ENCODE results near the gene SNX9. TPM values are rescaled to one million over a fixed set of nuclear protein-coding genes. Genes with fewer than 3 reads are reported as not detected.

Gene SNX9
- total RNA-seq, 1 experiment from 2014 or later = 31.3 TPM

DNA sequence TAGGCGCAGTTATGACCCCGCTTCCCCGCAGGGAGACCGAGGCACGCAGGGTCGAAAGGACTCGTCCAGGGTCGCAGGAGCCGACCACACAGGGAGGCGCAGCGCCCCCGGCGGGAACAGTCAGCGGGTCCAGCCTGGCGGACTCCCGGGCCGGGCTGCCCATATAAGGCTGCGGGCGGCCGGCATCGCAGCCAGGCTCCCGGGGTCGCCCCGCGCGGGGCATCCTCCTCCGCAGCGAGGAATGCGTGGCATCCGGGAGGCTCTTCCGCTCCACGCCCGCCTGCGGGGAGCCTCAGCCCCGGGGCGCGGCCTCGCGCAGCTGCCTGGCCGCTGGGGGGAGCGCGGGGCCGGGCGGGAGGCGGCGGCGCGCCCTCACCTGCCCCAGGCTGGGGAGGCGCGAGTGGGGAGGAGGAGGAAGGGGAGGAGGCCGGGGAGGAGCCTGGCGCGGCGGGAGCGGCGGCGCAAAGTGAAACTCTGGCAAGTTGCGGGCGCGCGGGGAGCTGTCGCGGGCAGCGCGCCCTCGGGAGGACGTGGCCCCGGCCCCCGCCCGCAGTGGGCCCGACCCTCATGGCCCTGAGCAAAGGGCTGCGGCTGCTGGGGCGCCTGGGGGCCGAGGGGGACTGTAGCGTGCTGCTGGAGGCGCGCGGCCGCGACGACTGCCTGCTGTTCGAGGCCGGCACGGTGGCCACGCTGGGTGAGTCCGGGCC lies 158.5 kb downstream of the SNX9 start, which contains the start of gene SYNJ2:
Gene SYNJ2, plus strand, starts transcription at position 469 of the 707 bp plus-strand sequence. Its CDS starts 99 bp downstream, at position 568.
- Histone ChIP-seq H2BK120ac (ENCODE audit: low read depth, low read length, poor library complexity, severe bottlenecking) (no peak within 1 kb of the TSS), H3K56ac (ENCODE audit: insufficient read length, low read depth, low read length) (peak within 1 kb of the TSS; percentile 12), H2BK20ac (ENCODE audit: low read depth, low read length, poor library complexity, severe bottlenecking) (no peak within 1 kb of the TSS), H4K91ac (ENCODE audit: insufficient read length, low read depth, low read length) (peak within 1 kb of the TSS; percentile 93), H3K27ac (ENCODE audit: insufficient read length, low read depth, low read length) (no peak within 1 kb of the TSS), H3K9me3 (ENCODE audit: control insufficient read depth, low read depth, low read length) (no peaks in the 10 kb centered on the region), H4K5ac (ENCODE audit: insufficient read length, low read depth, low read length) (no peak within 1 kb of the TSS), H3K23ac (ENCODE audit: insufficient read length, low read depth, low read length) (no peak within 1 kb of the TSS), H2BK5ac (ENCODE audit: insufficient read length, low read length) (no peak within 1 kb of the TSS), H3K79me2 (ENCODE audit: insufficient read depth, low read length) (peaks cover 8% of the 10 kb centered on the region; the same call in 1 of the 2 replicates), H3K79me1 (ENCODE audit: insufficient read depth, low read depth, low read length, poor library complexity, severe bottlenecking) (no peaks in the 10 kb centered on the region), H3K27me3 (ENCODE audit: insufficient read depth, low read length) (no peaks in the 10 kb centered on the region; the same call in 1 of the 2 replicates), H3K18ac (ENCODE audit: insufficient read length, low read depth, low read length) (peak within 1 kb of the TSS; percentile 88), H3K4me2 (ENCODE audit: insufficient read depth, insufficient read length, low read length) (peak within 1 kb of the TSS; percentile 72), H2AFZ (ENCODE audit: low read length) (no peak within 1 kb of the TSS), H2AK5ac (ENCODE audit: insufficient read length, low read length) (no peak within 1 kb of the TSS), H2BK15ac (ENCODE audit: low read depth, low read length) (no peak within 1 kb of the TSS; the same call in 1 of the 2 replicates), H4K8ac (replicated peaks; ENCODE audit: insufficient read length, low read depth, low read length) (no peak within 1 kb of the TSS), H4K20me1 (ENCODE audit: control insufficient read depth, insufficient read depth, insufficient read length) (no peaks in the 10 kb centered on the region), H3K14ac (ENCODE audit: insufficient read depth, low read length) (peak within 1 kb of the TSS; percentile 87), H3K23me2 (ENCODE audit: insufficient read length, low read depth, low read length, poor library complexity, severe bottlenecking) (peaks cover 11% of the 10 kb centered on the region), H3T11ph (ENCODE audit: low read length) (no peak within 1 kb of the TSS), H3K4me1 (ENCODE audit: insufficient read depth, low read length) (peaks cover 10% of the 10 kb centered on the region), H3K9ac (ENCODE audit: extremely low read depth, insufficient read length, low read length) (peak within 1 kb of the TSS; percentile 3), H3K4ac (ENCODE audit: low read depth, low read length) (no peak within 1 kb of the TSS), H2BK12ac (ENCODE audit: insufficient read length, low read depth, low read length) (peak within 1 kb of the TSS; percentile 15)
- no peaks in the 10 kb centered on the region for H3K9me3 Mint-ChIP-seq
- peak; percentile 80 for DNase-seq
- H3K36me3 Mint-ChIP-seq (ENCODE audit: insufficient read depth in 1 of 3, low read depth in 3 of 3) = no peaks in the 10 kb centered on the region; a peak in 1 of 7 replicates
- H3K27ac Mint-ChIP-seq = peak within 1 kb of the TSS in 2 of 3 experiments; percentile 85 to 92; a peak in 5 of 7 replicates
- peak within 1 kb of the TSS; percentile 75 to 82 for H3K4me3 Mint-ChIP-seq
- TF ChIP-seq, protein P1, sequence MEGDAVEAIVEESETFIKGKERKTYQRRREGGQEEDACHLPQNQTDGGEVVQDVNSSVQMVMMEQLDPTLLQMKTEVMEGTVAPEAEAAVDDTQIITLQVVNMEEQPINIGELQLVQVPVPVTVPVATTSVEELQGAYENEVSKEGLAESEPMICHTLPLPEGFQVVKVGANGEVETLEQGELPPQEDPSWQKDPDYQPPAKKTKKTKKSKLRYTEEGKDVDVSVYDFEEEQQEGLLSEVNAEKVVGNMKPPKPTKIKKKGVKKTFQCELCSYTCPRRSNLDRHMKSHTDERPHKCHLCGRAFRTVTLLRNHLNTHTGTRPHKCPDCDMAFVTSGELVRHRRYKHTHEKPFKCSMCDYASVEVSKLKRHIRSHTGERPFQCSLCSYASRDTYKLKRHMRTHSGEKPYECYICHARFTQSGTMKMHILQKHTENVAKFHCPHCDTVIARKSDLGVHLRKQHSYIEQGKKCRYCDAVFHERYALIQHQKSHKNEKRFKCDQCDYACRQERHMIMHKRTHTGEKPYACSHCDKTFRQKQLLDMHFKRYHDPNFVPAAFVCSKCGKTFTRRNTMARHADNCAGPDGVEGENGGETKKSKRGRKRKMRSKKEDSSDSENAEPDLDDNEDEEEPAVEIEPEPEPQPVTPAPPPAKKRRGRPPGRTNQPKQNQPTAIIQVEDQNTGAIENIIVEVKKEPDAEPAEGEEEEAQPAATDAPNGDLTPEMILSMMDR (conservative IDR thresholded peaks at IDR 0.05) = peak; percentile 69
- WGBS (ENCODE audit: extremely low coverage, insufficient read length, low lambda C conversion rate) = no CpG with 5 or more reads among the region's 86 CpGs
- H3K4me1 Mint-ChIP-seq = peaks cover 43 to 44% of the 10 kb centered on the region in 2 experiments
- peaks cover 37% of the 10 kb centered on the region for H3K27me3 Mint-ChIP-seq (ENCODE audit: low read depth)

Measured in H9 (cell line).